Left lung (tissue), 10 donors: ENCODE measurements around the gene FRYL. TPM values are rescaled to one million over a fixed set of nuclear protein-coding genes. Genes with fewer than 3 reads are reported as not detected.

Source experiments
- ATAC-seq: fragments of 200-7000 bp; cut with Tn5 transposase; one replicate; pipeline ENCODE4 v1.9.1; 2020; ENCODE audit warnings: moderate library complexity
- DNase-seq, 4 donors: peaks; one replicate each; pipeline ENCODE4 v3.0.0-alpha.2; 2013 to 2020
- H3K27ac ChIP-seq, 2 donors: fragments of 200-600 bp; sonication (generic) in 1 of 2; one replicate each; pipeline versions ENCODE4 v1.5.0 to v1.8.0; 2020 to 2021
- H3K27me3 ChIP-seq, 2 donors: fragments of 200-600 bp; sonication (generic) in 1 of 2; one replicate each; pipeline versions ENCODE4 v1.5.0 to v1.8.0; 2020 to 2021
- H3K36me3 ChIP-seq, 2 donors: fragments of 200-600 bp; sonication (generic) in 1 of 2; one replicate each; pipeline versions ENCODE4 v1.5.0 to v1.8.0; 2020 to 2021
- H3K4me1 ChIP-seq, 2 donors: fragments of 200-600 bp; one replicate each; pipeline ENCODE4 v1.8.0; 2021
- H3K4me3 ChIP-seq, 2 donors: fragments of 200-600 bp; sonication (generic) in 1 of 2; one replicate each; pipeline versions ENCODE4 v1.5.0 to v1.8.0; 2020 to 2021; ENCODE audit warnings: mild to moderate bottlenecking in 1 of 2
- H3K9me3 ChIP-seq, 2 donors: fragments of 200-600 bp; sonication (generic) in 1 of 2; one replicate each; pipeline versions ENCODE4 v1.5.0 to v1.8.0; 2020 to 2021
- intact Hi-C, 2 donors: fragments of 100-400 bp; cut with DNase I; formaldehyde crosslinking; loops; one replicate each; pipeline versions ENCODE4 v1.11.2 to v1.14.2; 2022
- polyA plus RNA-seq, 6 donors: library from polyadenylated mRNA; unstranded; fragments of 120-200 nt; gene quantifications; one replicate each; pipeline ENCODE4 v1.2.1, GENCODE V29; 2013; ENCODE audit not compliant: insufficient read length in 6 of 6
- total RNA-seq, 2 donors: library from RNA; stranded (reverse); fragmentation: NEBNext Ultra II Directional; extraction: Animal tissue kit (Norgen Biotek cat#: 25700); gene quantifications; one replicate each; pipeline ENCODE4 v1.2.1, GENCODE V29; 2021
- TF ChIP-seq, protein P1 (sequence below), 2 donors: fragments of 200-600 bp; sonication (generic) in 1 of 2; IDR thresholded peaks; one replicate each; pipeline versions ENCODE4 v1.5.0 to v1.8.0; 2021; ENCODE audit warnings: antibody characterized with exemption in 2 of 2
- donor health status: DM: no; HTN: yes; CAD: no.
- donor health status: DM: no; HTN: no; CAD: no.

The FRYL gene
- total and polyA plus RNA-seq, 8 donors = 41.9 to 72.7 (median 50.3) TPM

DNA sequence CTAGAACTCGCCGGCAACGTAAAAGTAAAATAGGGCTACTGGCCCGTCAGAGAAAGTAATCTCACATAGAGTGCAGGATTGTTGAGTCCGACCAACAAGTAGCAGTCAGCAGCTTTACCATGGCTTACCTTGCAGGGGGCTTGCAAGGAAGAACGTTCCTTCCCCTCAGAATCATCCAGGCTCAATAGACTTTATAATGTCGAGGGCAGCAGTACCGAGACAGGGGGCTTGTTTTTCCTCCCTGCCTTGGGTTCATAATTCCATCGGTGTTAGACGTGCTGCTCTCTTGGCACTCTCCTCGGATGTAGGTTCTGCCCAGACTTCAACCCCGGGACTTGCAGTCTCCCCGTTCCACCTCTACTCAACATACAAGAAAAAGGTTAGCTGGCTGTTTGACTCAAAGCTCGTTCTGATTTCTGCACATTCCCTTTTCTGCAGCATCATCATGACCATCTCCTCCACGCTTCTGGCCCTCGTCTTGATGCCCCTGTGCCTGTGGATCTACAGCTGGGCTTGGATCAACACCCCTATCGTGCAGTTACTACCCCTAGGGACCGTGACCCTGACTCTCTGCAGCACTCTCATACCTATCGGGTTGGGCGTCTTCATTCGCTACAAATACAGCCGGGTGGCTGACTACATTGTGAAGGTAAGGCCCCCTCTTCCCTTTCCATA, 295.4 kb downstream of the FRYL start:
- Histone ChIP-seq H3K36me3 (no peaks in the 10 kb centered on the region), H3K4me3 (no peak overlapping the region), H3K4me1 (peaks cover 0 to 21% of the 10 kb centered on the region in 2 donors), H3K27me3 (peaks cover 73 to 99% of the 10 kb centered on the region in 2 donors), H3K27ac (no peak overlapping the region), H3K9me3 (no peaks in the 10 kb centered on the region)
- TF ChIP-seq, protein P1, sequence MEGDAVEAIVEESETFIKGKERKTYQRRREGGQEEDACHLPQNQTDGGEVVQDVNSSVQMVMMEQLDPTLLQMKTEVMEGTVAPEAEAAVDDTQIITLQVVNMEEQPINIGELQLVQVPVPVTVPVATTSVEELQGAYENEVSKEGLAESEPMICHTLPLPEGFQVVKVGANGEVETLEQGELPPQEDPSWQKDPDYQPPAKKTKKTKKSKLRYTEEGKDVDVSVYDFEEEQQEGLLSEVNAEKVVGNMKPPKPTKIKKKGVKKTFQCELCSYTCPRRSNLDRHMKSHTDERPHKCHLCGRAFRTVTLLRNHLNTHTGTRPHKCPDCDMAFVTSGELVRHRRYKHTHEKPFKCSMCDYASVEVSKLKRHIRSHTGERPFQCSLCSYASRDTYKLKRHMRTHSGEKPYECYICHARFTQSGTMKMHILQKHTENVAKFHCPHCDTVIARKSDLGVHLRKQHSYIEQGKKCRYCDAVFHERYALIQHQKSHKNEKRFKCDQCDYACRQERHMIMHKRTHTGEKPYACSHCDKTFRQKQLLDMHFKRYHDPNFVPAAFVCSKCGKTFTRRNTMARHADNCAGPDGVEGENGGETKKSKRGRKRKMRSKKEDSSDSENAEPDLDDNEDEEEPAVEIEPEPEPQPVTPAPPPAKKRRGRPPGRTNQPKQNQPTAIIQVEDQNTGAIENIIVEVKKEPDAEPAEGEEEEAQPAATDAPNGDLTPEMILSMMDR (IDR thresholded peaks at IDR 0.05) = no peak
- ATAC-seq (no peak), DNase-seq (no peak)
- intact Hi-C loops = no loop called here

DNA sequence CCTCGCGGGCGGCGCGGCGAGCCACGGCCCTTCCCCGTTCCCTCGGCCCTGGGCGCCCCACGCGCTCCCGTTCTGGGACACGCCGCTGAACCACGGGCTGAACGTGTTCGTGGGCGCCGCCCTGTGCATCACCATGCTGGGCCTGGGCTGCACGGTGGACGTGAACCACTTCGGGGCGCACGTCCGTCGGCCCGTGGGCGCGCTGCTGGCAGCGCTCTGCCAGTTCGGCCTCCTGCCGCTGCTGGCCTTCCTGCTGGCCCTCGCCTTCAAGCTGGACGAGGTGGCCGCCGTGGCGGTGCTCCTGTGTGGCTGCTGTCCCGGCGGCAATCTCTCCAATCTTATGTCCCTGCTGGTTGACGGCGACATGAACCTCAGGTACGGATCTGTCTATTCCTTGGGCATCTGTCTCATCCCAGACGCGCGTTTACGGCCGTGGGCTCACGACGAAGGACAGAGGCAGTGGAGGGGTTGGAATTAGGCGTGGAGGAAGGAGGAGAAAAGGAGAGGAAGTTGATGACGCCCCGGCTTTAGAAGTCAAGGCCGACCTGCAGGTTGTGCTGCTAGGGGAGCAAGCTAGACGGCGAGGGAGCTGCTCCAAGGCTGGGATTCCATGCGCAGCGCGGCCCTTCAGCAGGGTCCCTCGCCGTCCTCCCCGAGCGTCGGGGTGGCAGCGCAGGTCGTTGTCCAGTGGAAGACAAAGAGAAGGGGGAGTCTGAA, 296.1 kb downstream of the FRYL start:
- Histone ChIP-seq H3K36me3 (no peaks in the 10 kb centered on the region), H3K4me3 (peak overlapping the region; percentile 9 to 31), H3K27me3 (peaks cover 66 to 95% of the 10 kb centered on the region in 2 donors), H3K9me3 (no peaks in the 10 kb centered on the region), H3K4me1 (peaks cover 0 to 20% of the 10 kb centered on the region in 2 donors), H3K27ac (no peak overlapping the region)
- intact Hi-C loops = no loop called here
- ATAC-seq (peak; percentile 52), DNase-seq (peak in 1 of 4 donors; percentile 80)
- TF ChIP-seq, protein P1 (IDR thresholded peaks at IDR 0.05) = no peak

DNA sequence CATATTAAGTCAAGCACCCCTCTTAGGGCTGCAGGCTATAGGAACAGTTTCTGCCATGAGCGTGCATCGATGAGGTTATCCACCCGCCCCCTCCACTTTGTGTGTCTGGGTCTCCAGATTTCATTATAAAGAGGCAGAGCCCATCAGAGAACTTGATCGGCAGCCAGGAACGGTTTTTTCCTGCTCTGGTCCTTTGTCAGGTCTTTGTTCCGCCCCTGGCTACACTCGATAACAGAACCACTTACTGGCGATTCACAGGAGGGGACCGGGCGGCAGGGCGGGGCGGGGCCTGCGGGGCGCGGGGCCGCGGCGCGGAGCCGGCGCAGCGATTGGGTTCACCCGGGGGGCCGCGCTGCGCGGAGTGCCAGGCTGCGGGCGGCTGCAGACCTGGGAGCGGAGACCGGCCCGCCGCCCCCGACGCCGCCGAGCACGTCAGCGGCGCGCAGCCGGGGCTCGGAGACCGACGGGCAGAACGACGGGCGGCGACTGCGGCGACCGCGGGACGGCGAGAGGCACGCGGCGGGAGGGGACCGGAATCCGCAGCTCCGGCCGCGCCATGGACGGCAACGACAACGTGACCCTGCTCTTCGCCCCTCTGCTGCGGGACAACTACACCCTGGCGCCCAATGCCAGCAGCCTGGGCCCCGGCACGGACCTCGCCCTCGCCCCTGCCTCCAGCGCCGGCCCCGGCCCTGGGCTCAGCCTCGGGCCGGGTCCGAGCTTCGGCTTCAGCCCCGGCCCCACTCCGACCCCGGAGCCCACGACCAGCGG, 296.9 kb downstream of the FRYL start, which contains the start of gene SLC10A4:
Gene SLC10A4, plus strand, starts transcription at position 338 of the 771 bp plus-strand sequence. Its CDS starts 219 bp downstream, at position 557.
- intact Hi-C loops = no loop called here
- no peaks in the 10 kb centered on the region for H3K9me3 ChIP-seq
- H3K4me3 ChIP-seq = peak within 1 kb of the TSS; percentile 9 to 31
- H3K36me3 ChIP-seq = no peaks in the 10 kb centered on the region
- H3K27ac ChIP-seq = no peak within 1 kb of the TSS
- TF ChIP-seq, protein P1 (IDR thresholded peaks at IDR 0.05) = no peak
- H3K27me3 ChIP-seq = peaks cover 60 to 88% of the 10 kb centered on the region in 2 donors
- peaks cover 0 to 20% of the 10 kb centered on the region in 2 donors for H3K4me1 ChIP-seq
- peak; percentile 67 for ATAC-seq
- peak in 1 of 4 donors; percentile 76 for DNase-seq

DNA sequence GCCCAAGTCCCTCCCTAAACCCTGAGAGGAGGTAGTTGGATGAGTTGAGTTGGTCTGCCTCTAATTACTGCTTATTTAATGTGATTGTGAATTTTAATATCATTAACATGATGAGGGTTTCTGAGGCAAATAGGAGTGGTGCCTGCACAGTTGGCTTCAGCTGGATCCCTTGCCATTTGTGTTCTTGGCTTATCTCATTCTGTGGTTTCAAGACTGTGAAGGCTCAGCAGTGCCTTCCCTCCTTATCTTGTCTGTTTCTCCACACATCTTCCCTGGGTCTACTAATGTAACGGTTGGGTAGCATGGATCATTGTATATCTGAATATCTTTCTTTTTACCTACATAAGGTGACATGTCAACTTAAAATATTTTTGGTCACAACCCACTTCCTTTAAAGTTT, 298.5 kb downstream of the FRYL start:
- peaks cover 46 to 71% of the 10 kb centered on the region in 2 donors for H3K27me3 ChIP-seq
- H3K4me1 ChIP-seq = peaks cover 0 to 20% of the 10 kb centered on the region in 2 donors
- TF ChIP-seq, protein P1 (IDR thresholded peaks at IDR 0.05) = no peak
- no peak overlapping the region for H3K27ac ChIP-seq
- no peaks in the 10 kb centered on the region for H3K36me3 ChIP-seq
- H3K4me3 ChIP-seq = no peak overlapping the region
- no peaks in the 10 kb centered on the region for H3K9me3 ChIP-seq
- ATAC-seq (no peak), DNase-seq (no peak)
- intact Hi-C loops = no loop called here
